HG03135 (cell line): Measurements from ENCODE around the gene GFER.

Source experiments
- ATAC-seq: cut with Tn5 transposase; IDR thresholded peaks from one replicate; pipeline ENCODE4 v1.9.1; 2021; ENCODE audit warnings: mild to moderate bottlenecking, moderate library complexity; ENCODE audit not compliant: unreplicated experiment

The GFER gene

GRCh38 chr16:1974157-1975070 is 9.6 kb upstream of the GFER start:
- ATAC-seq, result no peak

GRCh38 chr16:1975432-1976215 is 8.4 kb upstream of the GFER start:
- no peak for ATAC-seq

- no peak for ATAC-seq
Measured at GRCh38 chr16:1976216-1976520, 7.8 kb upstream of the GFER start.

- ATAC-seq, result no peak
Measured at GRCh38 chr16:1976951-1977874, 6.8 kb upstream of the GFER start.

GRCh38 chr16:1977875-1978268 is 6.1 kb upstream of the GFER start:
- no peak for ATAC-seq

GRCh38 chr16:1978476-1979120 is 5.4 kb upstream of the GFER start:
- no peak for ATAC-seq

GRCh38 chr16:1979271-1980029 is 4.5 kb upstream of the GFER start:
- ATAC-seq, result no peak

- no peak for ATAC-seq
Measured at GRCh38 chr16:1980030-1980769, 3.8 kb upstream of the GFER start.

- no peak for ATAC-seq
Measured at GRCh38 chr16:1980770-1981087, 3.3 kb upstream of the GFER start.

- no peak for ATAC-seq
Measured at GRCh38 chr16:1981398-1981836, 2.6 kb upstream of the GFER start, which contains the start of gene NOXO1. NOXO1 (minus strand) TSS chr16:1981469; CDS start chr16:1981179, 290 bp downstream.

GRCh38 chr16:1982013-1982433 is 2.0 kb upstream of the GFER start:
- no peak for ATAC-seq

GRCh38 chr16:1982991-1983543 is 926 bp upstream of the GFER start:
- no peak for ATAC-seq

- peak; percentile 10 for ATAC-seq
Measured at GRCh38 chr16:1984347-1985225, 593 bp downstream of the GFER start.

- no peak for ATAC-seq
Measured at GRCh38 chr16:1985466-1986150, 1.6 kb downstream of the GFER start.

- ATAC-seq, result no peak
Measured at GRCh38 chr16:1987198-1987597, 3.2 kb downstream of the GFER start.

- no peak for ATAC-seq
Measured at GRCh38 chr16:1989209-1990100, 5.5 kb downstream of the GFER start, which contains the start of gene SYNGR3. SYNGR3 (plus strand) TSS chr16:1989970; CDS start chr16:1990103, 133 bp downstream.
